Sigmoid colon (tissue), 7 donors: Measurements from ENCODE around the gene OXSM. TPM values are rescaled to one million over a fixed set of nuclear protein-coding genes. Genes with fewer than 3 reads are reported as not detected.

Experiments
- DNase-seq: peaks from one replicate; pipeline ENCODE4 v3.0.0-alpha.2; 2019
- H3K27ac ChIP-seq, 4 donors: fragments of 200-600 bp; sonication (generic); one replicate each; pipeline ENCODE4 v1.5.1; 2016 to 2019; ENCODE audit warnings: mild to moderate bottlenecking in 1 of 4
- H3K27me3 ChIP-seq, 3 donors: fragments of 200-600 bp; sonication (generic); one replicate each; pipeline ENCODE4 v1.5.1; 2019; ENCODE audit warnings: mild to moderate bottlenecking in 1 of 3
- H3K36me3 ChIP-seq, 4 donors: fragments of 200-600 bp; sonication (generic); one replicate each; pipeline ENCODE4 v1.5.1; 2016 to 2019
- H3K4me1 ChIP-seq, 4 donors: fragments of 200-600 bp; sonication (generic); one replicate each; pipeline ENCODE4 v1.5.1; 2017 to 2019
- H3K4me3 ChIP-seq, 4 donors: fragments of 200-600 bp; sonication (generic); one replicate each; pipeline ENCODE4 v1.5.1; 2017 to 2019; ENCODE audit warnings: mild to moderate bottlenecking in 2 of 4, moderate library complexity in 1 of 4
- H3K9me3 ChIP-seq, 4 donors: fragments of 200-600 bp in 3 of 4; sonication (generic) in 3 of 4; one replicate each; pipeline versions ENCODE4 v1.5.1 to v1.6.1; 2013 to 2019
- CTCF ChIP-seq, 4 experiments: fragments of 450-650 bp in 3 of 4; fragments of 200-600 bp in 1 of 4; IDR thresholded peaks; one replicate each; pipeline ENCODE4 v1.5.1; 2016 to 2019; ENCODE audit warnings: antibody characterized with exemption in 4 of 4, mild to moderate bottlenecking in 3 of 4, moderate library complexity in 2 of 4
- EP300 ChIP-seq, 4 donors: sonication (generic); formaldehyde crosslinking; IDR thresholded peaks; one replicate each; pipeline ENCODE4 v1.6.1; 2017; ENCODE audit warnings: antibody characterized with exemption in 4 of 4
- POLR2A ChIP-seq, 2 donors: fragments of 450-650 bp; IDR thresholded peaks; one replicate each; pipeline ENCODE4 v1.6.1; 2016; ENCODE audit warnings: antibody characterized with exemption in 2 of 2, mild to moderate bottlenecking in 2 of 2, moderate library complexity in 2 of 2
- POLR2AphosphoS5 ChIP-seq, 4 donors: sonication (generic); formaldehyde crosslinking; IDR thresholded peaks; one replicate each; pipeline ENCODE4 v1.6.1; 2017; ENCODE audit warnings: antibody characterized with exemption in 4 of 4
- WGBS, 2 donors: extraction: QIAGEN DNeasy Blood & Tissue Kit; methylation state at CpG; one replicate each; pipeline ENCODE4 v1.1.7; 2013; 5-methylcytosine and 5-hydroxymethylcytosine counted together
- intact Hi-C: fragments of 100-400 bp; cut with DNase I; formaldehyde crosslinking; loops from one replicate; pipeline ENCODE4 v1.15.1; 2023
- polyA plus RNA-seq, 3 donors: library from polyadenylated mRNA; stranded (reverse); fragments of 200-250 nt; gene quantifications; one replicate each; pipeline ENCODE4 v1.2.3, GENCODE V29; 2013
- total RNA-seq, 4 donors: library from RNA; depleted of rRNA; stranded (reverse); fragments of >200 nt; gene quantifications; one replicate each; pipeline ENCODE4 v1.1.0, GENCODE V29; 2016
- donor health status: healthy with polysubstance abuse.
- donor health status: Bipolar disorder and iron deficiency.
- donor health status: healthy.

OXSM gene
- total and polyA plus RNA-seq, 7 donors, result 4.3 to 29.4 (median 7.8) TPM

GRCh38 chr3:25820816-25821486, 31.1 kb downstream of the OXSM start:
- Histone ChIP-seq H3K9me3 (no peaks in the 10 kb centered on the region), H3K4me3 (no peak overlapping the region), H3K27me3 (no peaks in the 10 kb centered on the region), H3K27ac (no peak overlapping the region), H3K36me3 (no peaks in the 10 kb centered on the region), H3K4me1 (no peaks in the 10 kb centered on the region)
- 70 to 78% methylated on average over 4 of the region's 4 CpGs for WGBS, 2 donors
- TF ChIP-seq POLR2A (IDR thresholded peaks at IDR 0.05), result no peak
- no peak for TF ChIP-seq EP300 (IDR thresholded peaks at IDR 0.05)
- TF ChIP-seq POLR2AphosphoS5 (IDR thresholded peaks at IDR 0.05), result no peak
- no peak for TF ChIP-seq CTCF (IDR thresholded peaks at IDR 0.05)
- DNase-seq, result no peak
- intact Hi-C loops, result no loop called here

GRCh38 chr3:25821746-25822573, 32.1 kb downstream of the OXSM start:
- WGBS, 2 donors, result 71 to 80% methylated on average over 4 of the region's 4 CpGs
- H3K4me1 ChIP-seq, result no peaks in the 10 kb centered on the region
- no peaks in the 10 kb centered on the region for H3K27me3 ChIP-seq

GRCh38 chr3:25823314-25823713, 33.4 kb downstream of the OXSM start:
- WGBS, 2 donors, result 92 to 96% methylated on average over 3 of the region's 3 CpGs

More at GRCh38 chr3:25821746-25822573, 32.1 kb downstream of the OXSM start:
- intact Hi-C loops, result no loop called here
- no peak for DNase-seq
- Histone ChIP-seq H3K36me3 (no peaks in the 10 kb centered on the region), H3K9me3 (no peaks in the 10 kb centered on the region), H3K4me3 (no peak overlapping the region), H3K27ac (no peak overlapping the region)
- TF ChIP-seq EP300 (IDR thresholded peaks at IDR 0.05) (no peak), POLR2AphosphoS5 (IDR thresholded peaks at IDR 0.05) (no peak), CTCF (IDR thresholded peaks at IDR 0.05) (no peak), POLR2A (IDR thresholded peaks at IDR 0.05) (no peak)

GRCh38 chr3:25826510-25826909, 36.6 kb downstream of the OXSM start:
- H3K27ac ChIP-seq, result no peak overlapping the region
- DNase-seq, result no peak
- no peaks in the 10 kb centered on the region for H3K9me3 ChIP-seq
- WGBS, 2 donors, result 65 to 75% methylated on average over 2 of the region's 2 CpGs
- TF ChIP-seq POLR2A (IDR thresholded peaks at IDR 0.05), result no peak
- TF ChIP-seq CTCF (IDR thresholded peaks at IDR 0.05), result no peak
- no peak for TF ChIP-seq POLR2AphosphoS5 (IDR thresholded peaks at IDR 0.05)
- no peak for TF ChIP-seq EP300 (IDR thresholded peaks at IDR 0.05)
- no peaks in the 10 kb centered on the region for H3K36me3 ChIP-seq
- H3K4me1 ChIP-seq, result peaks cover 0 to 12% (median 10%) of the 10 kb centered on the region in 4 donors
- no peak overlapping the region for H3K4me3 ChIP-seq
- intact Hi-C loops, result no loop called here
- no peaks in the 10 kb centered on the region for H3K27me3 ChIP-seq

More at GRCh38 chr3:25823314-25823713, 33.4 kb downstream of the OXSM start:
- TF ChIP-seq POLR2AphosphoS5 (IDR thresholded peaks at IDR 0.05), result no peak
- TF ChIP-seq EP300 (IDR thresholded peaks at IDR 0.05), result no peak
- no peak for TF ChIP-seq CTCF (IDR thresholded peaks at IDR 0.05)
- no peak for TF ChIP-seq POLR2A (IDR thresholded peaks at IDR 0.05)
- intact Hi-C loops, result no loop called here
- Histone ChIP-seq H3K4me3 (no peak overlapping the region), H3K9me3 (no peaks in the 10 kb centered on the region), H3K27ac (no peak overlapping the region), H3K36me3 (no peaks in the 10 kb centered on the region), H3K27me3 (no peaks in the 10 kb centered on the region), H3K4me1 (no peaks in the 10 kb centered on the region)
- no peak for DNase-seq
